ENCODE data around the gene IFNG. TPM values are rescaled to one million over a fixed set of nuclear protein-coding genes. Genes with fewer than 3 reads are reported as not detected.
A peak's percentile ranks its signal among the peaks of the same experiment; 100 is the strongest.

The IFNG gene
- polyA plus RNA-seq, 1 donor from 2014 or later, result not detected

DNA sequence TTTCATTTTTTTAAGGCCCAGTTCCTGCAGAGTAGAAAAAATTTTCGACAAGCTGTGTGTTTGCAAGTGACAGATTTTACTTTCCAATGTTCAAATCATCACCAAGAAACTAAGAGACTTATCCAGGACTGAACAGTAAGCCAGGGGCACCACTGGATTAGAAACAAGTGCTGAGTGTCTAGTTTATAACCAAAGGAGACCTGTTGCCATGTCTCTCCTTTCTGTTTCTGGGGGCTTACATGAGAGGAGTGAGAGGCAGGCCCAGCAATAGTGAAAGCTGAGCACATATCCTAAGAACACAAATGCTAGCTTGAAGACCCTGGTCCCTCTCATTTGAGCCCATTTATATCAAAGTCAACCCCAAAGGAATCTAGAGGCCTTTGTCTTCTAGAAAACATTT, 2.9 kb downstream of the IFNG start:
- Histone ChIP-seq H3K4me2 (ENCODE audit: low read length) (no peak overlapping the region), H4K20me1 (ENCODE audit: insufficient read depth) (no peaks in the 10 kb centered on the region), H3F3A (ENCODE audit: insufficient read depth, low read length, poor library complexity, severe bottlenecking) (no peaks in the 10 kb centered on the region), H3K79me2 (replicated peaks; ENCODE audit: insufficient read depth, low read length) (no peaks in the 10 kb centered on the region), H3K9me3 (ENCODE audit: low read length) (no peaks in the 10 kb centered on the region), H3K27ac (ENCODE audit: low read length) (no peak overlapping the region), H3K9ac (ENCODE audit: low read length) (no peak overlapping the region), H3K27me3 (ENCODE audit: insufficient read depth, low read depth, low read length) (no peaks in the 10 kb centered on the region), H3K36me3 (ENCODE audit: insufficient read depth, low read length) (no peaks in the 10 kb centered on the region), H3K9me2 (ENCODE audit: insufficient read depth, low read length) (no peaks in the 10 kb centered on the region), H2AFZ (ENCODE audit: low read depth, low read length) (no peak overlapping the region), H3K4me3 (ENCODE audit: low read length) (no peak overlapping the region)
- TF ChIP-seq SMC3 (conservative IDR thresholded peaks at IDR 0.05; ENCODE audit: poor library complexity), result no peak
- no peak for TF ChIP-seq EZH2 (IDR thresholded peaks at IDR 0.05; ENCODE audit: borderline replicate concordance, insufficient read depth, low read length, poor library complexity, severe bottlenecking)
- TF ChIP-seq TAF1 (IDR thresholded peaks at IDR 0.05; ENCODE audit: low read depth), result no peak
- TF ChIP-seq POLR2AphosphoS5 (IDR thresholded peaks at IDR 0.05), result no peak
- TF ChIP-seq MXI1 (conservative IDR thresholded peaks at IDR 0.05; ENCODE audit: poor library complexity, severe bottlenecking), result no peak
- TF ChIP-seq, protein P1, sequence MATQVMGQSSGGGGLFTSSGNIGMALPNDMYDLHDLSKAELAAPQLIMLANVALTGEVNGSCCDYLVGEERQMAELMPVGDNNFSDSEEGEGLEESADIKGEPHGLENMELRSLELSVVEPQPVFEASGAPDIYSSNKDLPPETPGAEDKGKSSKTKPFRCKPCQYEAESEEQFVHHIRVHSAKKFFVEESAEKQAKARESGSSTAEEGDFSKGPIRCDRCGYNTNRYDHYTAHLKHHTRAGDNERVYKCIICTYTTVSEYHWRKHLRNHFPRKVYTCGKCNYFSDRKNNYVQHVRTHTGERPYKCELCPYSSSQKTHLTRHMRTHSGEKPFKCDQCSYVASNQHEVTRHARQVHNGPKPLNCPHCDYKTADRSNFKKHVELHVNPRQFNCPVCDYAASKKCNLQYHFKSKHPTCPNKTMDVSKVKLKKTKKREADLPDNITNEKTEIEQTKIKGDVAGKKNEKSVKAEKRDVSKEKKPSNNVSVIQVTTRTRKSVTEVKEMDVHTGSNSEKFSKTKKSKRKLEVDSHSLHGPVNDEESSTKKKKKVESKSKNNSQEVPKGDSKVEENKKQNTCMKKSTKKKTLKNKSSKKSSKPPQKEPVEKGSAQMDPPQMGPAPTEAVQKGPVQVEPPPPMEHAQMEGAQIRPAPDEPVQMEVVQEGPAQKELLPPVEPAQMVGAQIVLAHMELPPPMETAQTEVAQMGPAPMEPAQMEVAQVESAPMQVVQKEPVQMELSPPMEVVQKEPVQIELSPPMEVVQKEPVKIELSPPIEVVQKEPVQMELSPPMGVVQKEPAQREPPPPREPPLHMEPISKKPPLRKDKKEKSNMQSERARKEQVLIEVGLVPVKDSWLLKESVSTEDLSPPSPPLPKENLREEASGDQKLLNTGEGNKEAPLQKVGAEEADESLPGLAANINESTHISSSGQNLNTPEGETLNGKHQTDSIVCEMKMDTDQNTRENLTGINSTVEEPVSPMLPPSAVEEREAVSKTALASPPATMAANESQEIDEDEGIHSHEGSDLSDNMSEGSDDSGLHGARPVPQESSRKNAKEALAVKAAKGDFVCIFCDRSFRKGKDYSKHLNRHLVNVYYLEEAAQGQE (IDR thresholded peaks at IDR 0.05; ENCODE audit: borderline replicate concordance), result no peak
- TF ChIP-seq RAD21 (conservative IDR thresholded peaks at IDR 0.05), result no peak
- no peak for TF ChIP-seq EP300 (conservative IDR thresholded peaks at IDR 0.05; ENCODE audit: poor library complexity, severe bottlenecking)
- TF ChIP-seq, protein P2, sequence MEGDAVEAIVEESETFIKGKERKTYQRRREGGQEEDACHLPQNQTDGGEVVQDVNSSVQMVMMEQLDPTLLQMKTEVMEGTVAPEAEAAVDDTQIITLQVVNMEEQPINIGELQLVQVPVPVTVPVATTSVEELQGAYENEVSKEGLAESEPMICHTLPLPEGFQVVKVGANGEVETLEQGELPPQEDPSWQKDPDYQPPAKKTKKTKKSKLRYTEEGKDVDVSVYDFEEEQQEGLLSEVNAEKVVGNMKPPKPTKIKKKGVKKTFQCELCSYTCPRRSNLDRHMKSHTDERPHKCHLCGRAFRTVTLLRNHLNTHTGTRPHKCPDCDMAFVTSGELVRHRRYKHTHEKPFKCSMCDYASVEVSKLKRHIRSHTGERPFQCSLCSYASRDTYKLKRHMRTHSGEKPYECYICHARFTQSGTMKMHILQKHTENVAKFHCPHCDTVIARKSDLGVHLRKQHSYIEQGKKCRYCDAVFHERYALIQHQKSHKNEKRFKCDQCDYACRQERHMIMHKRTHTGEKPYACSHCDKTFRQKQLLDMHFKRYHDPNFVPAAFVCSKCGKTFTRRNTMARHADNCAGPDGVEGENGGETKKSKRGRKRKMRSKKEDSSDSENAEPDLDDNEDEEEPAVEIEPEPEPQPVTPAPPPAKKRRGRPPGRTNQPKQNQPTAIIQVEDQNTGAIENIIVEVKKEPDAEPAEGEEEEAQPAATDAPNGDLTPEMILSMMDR (IDR thresholded peaks at IDR 0.05; ENCODE audit: poor library complexity, severe bottlenecking), result no peak

DNA sequence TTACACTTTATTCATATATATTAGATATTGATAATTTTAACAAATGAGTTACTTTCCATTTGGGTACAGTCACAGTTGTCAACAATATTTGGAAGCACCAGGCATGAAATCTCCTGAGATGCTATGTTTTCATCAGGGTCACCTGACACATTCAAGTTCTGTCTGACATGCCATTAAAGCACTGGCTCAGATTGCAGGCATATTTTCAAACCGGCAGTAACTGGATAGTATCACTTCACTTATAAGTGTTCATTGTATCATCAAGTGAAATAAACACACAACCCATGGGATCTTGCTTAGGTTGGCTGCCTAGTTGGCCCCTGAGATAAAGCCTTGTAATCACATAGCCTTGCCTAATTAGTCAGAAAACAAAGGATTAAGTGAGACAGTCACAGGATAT, 4.8 kb downstream of the IFNG start:
- no peaks in the 10 kb centered on the region for H3K27me3 ChIP-seq (ENCODE audit: insufficient read depth, low read depth, low read length)
- no peak overlapping the region for H3K9ac ChIP-seq (ENCODE audit: low read length)
- no peaks in the 10 kb centered on the region for H3K9me2 ChIP-seq (ENCODE audit: insufficient read depth, low read length)
- no peaks in the 10 kb centered on the region for H4K20me1 ChIP-seq (ENCODE audit: insufficient read depth)
- H3K27ac ChIP-seq (ENCODE audit: low read length), result no peak overlapping the region
- no peaks in the 10 kb centered on the region for H3K36me3 ChIP-seq (ENCODE audit: insufficient read depth, low read length)
- no peaks in the 10 kb centered on the region for H3K79me2 ChIP-seq (replicated peaks; ENCODE audit: insufficient read depth, low read length)
- no peak overlapping the region for H3K4me2 ChIP-seq (ENCODE audit: low read length)
- no peak overlapping the region for H3K4me3 ChIP-seq (ENCODE audit: low read length)
- H2AFZ ChIP-seq (ENCODE audit: low read depth, low read length), result no peak overlapping the region
- peak; percentile 86 for TF ChIP-seq POLR2AphosphoS5 (IDR thresholded peaks at IDR 0.05)
- TF ChIP-seq EZH2 (IDR thresholded peaks at IDR 0.05; ENCODE audit: borderline replicate concordance, insufficient read depth, low read length, poor library complexity, severe bottlenecking), result no peak
- TF ChIP-seq EP300 (conservative IDR thresholded peaks at IDR 0.05; ENCODE audit: poor library complexity, severe bottlenecking), result peak; percentile 75
- no peaks in the 10 kb centered on the region for H3F3A ChIP-seq (ENCODE audit: insufficient read depth, low read length, poor library complexity, severe bottlenecking)
- no peaks in the 10 kb centered on the region for H3K9me3 ChIP-seq (ENCODE audit: low read length)
